ENCODE results near the gene RCAN1.
"Not testable (repeated sequence)": the region's sequence is repeated elsewhere in the genome, so short reads cannot be mapped to it uniquely, and the experiment has no call there.

Gene RCAN1

GRCh38 chr21:34513129-34513675, 101.7 kb downstream of the RCAN1 start:
- DNase-seq: no peak

- no peak for DNase-seq
Observed at GRCh38 chr21:34511787-34512455, 103.0 kb downstream of the RCAN1 start, which contains the start of gene KCNE1. KCNE1 (minus strand) TSS chr21:34512210; CDS start chr21:34449634, 62,576 bp downstream.

GRCh38 chr21:34511181-34511580, 103.7 kb downstream of the RCAN1 start:
- DNase-seq: no peak

GRCh38 chr21:34510148-34511142, 104.5 kb downstream of the RCAN1 start:
- peak; percentile 16 for DNase-seq

- no peak for DNase-seq
Observed at GRCh38 chr21:34509151-34509550, 105.8 kb downstream of the RCAN1 start.

- DNase-seq: no peak
Observed at GRCh38 chr21:34504595-34504994, 110.3 kb downstream of the RCAN1 start.

GRCh38 chr21:34502480-34503106, 112.3 kb downstream of the RCAN1 start:
- no peak for DNase-seq

GRCh38 chr21:34501716-34502115, 113.2 kb downstream of the RCAN1 start:
- DNase-seq: no peak

- DNase-seq: no peak
Observed at GRCh38 chr21:34500191-34500590, 114.7 kb downstream of the RCAN1 start.

GRCh38 chr21:34499116-34499515, 115.8 kb downstream of the RCAN1 start:
- no peak for DNase-seq

- no peak for DNase-seq
Observed at GRCh38 chr21:34498623-34499022, 116.3 kb downstream of the RCAN1 start.

- not testable (repeated sequence) for DNase-seq
Observed at GRCh38 chr21:34483854-34484253, 131.1 kb downstream of the RCAN1 start.

- not testable (repeated sequence) for DNase-seq
Observed at GRCh38 chr21:34483435-34483834, 131.5 kb downstream of the RCAN1 start.

- not testable (repeated sequence) for DNase-seq
Observed at GRCh38 chr21:34467333-34467732, 147.6 kb downstream of the RCAN1 start.
